OCI-LY1 (cell line): ENCODE data around the gene TBC1D10A.

Experiments
- EZH2 ChIP-seq: fragments of 200-600 bp; sonication (generic), shearing (Covaris generic); IDR thresholded peaks from 2 replicates; pipeline ENCODE4 v1.8.0; 2017; ENCODE audit warnings: borderline replicate concordance, mixed run types, mild to moderate bottlenecking, antibody characterized with exemption, low read length, moderate library complexity, mixed read lengths
- TF ChIP-seq, protein P1 (sequence below): fragments of 200-600 bp; sonication (generic), shearing (Covaris generic); IDR thresholded peaks from 2 replicates; pipeline ENCODE4 v1.5.1; 2017; ENCODE audit warnings: mild to moderate bottlenecking, antibody characterized with exemption, low read length, moderate library complexity, mixed read lengths

DNA sequence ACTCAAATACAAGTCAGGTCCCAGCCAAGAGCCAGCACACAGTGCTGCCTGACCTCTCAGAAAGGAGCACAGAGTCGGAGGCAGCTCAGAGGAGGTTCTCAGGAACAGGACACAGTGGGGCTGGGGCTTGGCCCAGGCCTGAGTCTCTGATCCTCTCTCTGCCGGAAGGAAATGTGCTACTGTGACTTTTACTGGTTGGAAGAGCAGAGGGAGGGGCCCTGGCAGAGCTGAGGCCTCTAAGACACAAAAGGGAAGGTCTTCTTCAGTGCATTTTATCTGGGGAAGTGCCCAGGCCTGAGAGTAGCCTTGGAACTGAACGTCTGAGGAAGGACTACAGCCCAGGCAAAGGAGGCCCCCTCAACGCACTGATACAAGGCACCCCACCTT, 21.2 kb downstream of the TBC1D10A start:
- TF ChIP-seq, protein P1, sequence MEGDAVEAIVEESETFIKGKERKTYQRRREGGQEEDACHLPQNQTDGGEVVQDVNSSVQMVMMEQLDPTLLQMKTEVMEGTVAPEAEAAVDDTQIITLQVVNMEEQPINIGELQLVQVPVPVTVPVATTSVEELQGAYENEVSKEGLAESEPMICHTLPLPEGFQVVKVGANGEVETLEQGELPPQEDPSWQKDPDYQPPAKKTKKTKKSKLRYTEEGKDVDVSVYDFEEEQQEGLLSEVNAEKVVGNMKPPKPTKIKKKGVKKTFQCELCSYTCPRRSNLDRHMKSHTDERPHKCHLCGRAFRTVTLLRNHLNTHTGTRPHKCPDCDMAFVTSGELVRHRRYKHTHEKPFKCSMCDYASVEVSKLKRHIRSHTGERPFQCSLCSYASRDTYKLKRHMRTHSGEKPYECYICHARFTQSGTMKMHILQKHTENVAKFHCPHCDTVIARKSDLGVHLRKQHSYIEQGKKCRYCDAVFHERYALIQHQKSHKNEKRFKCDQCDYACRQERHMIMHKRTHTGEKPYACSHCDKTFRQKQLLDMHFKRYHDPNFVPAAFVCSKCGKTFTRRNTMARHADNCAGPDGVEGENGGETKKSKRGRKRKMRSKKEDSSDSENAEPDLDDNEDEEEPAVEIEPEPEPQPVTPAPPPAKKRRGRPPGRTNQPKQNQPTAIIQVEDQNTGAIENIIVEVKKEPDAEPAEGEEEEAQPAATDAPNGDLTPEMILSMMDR = no peak
- no peak for TF ChIP-seq EZH2
